H9 (cell line): ENCODE measurements around the gene CROCC2. TPM values are rescaled to one million over a fixed set of nuclear protein-coding genes. Genes with fewer than 3 reads are reported as not detected.
A peak's percentile ranks its signal among the peaks of the same experiment; 100 is the strongest.

Source experiments
- DNase-seq: peaks from one replicate; pipeline ENCODE4 v3.0.0-alpha.2; 2017
- H2AFZ ChIP-seq: one replicate; pipeline ENCODE4 v1.6.1; 2013; ENCODE audit warnings: mild to moderate bottlenecking, low read length, control low read depth, moderate library complexity
- H2AK5ac ChIP-seq: 2 replicates; pipeline ENCODE4 v1.6.1; 2013; ENCODE audit warnings: low read length, control low read depth, mixed read lengths; ENCODE audit not compliant: insufficient read length
- H2BK120ac ChIP-seq: one replicate; pipeline ENCODE4 v1.6.1; 2013; ENCODE audit warnings: low read depth, mild to moderate bottlenecking, low read length, control low read depth, inconsistent platforms; ENCODE audit not compliant: poor library complexity, severe bottlenecking
- H2BK12ac ChIP-seq: 2 replicates; pipeline ENCODE4 v1.6.1; 2013; ENCODE audit warnings: low read length, control low read depth, mixed read lengths, low read depth; ENCODE audit not compliant: insufficient read length
- H2BK15ac ChIP-seq: 2 replicates; pipeline ENCODE4 v1.6.1; 2013; ENCODE audit warnings: low read depth, low read length, control low read depth
- H2BK20ac ChIP-seq: one replicate; pipeline ENCODE4 v1.6.1; 2013; ENCODE audit warnings: low read depth, mild to moderate bottlenecking, low read length, control low read depth, inconsistent platforms; ENCODE audit not compliant: poor library complexity, severe bottlenecking
- H2BK5ac ChIP-seq: 2 replicates; pipeline ENCODE4 v1.6.1; 2013; ENCODE audit warnings: low read length, control low read depth, mixed read lengths; ENCODE audit not compliant: insufficient read length
- H3K14ac ChIP-seq: 2 replicates; pipeline ENCODE4 v1.6.1; 2013; ENCODE audit warnings: low read length, control low read depth; ENCODE audit not compliant: insufficient read depth
- H3K18ac ChIP-seq: 2 replicates; pipeline ENCODE4 v1.6.1; 2013; ENCODE audit warnings: low read depth, mild to moderate bottlenecking, mixed read lengths, low read length, control low read depth; ENCODE audit not compliant: insufficient read length
- H3K23ac ChIP-seq: 2 replicates; pipeline ENCODE4 v1.6.1; 2013; ENCODE audit warnings: low read length, control low read depth, mixed read lengths, low read depth; ENCODE audit not compliant: insufficient read length
- H3K23me2 ChIP-seq: 2 replicates; pipeline ENCODE4 v1.6.1; 2013; ENCODE audit warnings: low read depth, mild to moderate bottlenecking, mixed read lengths, low read length, control low read depth; ENCODE audit not compliant: insufficient read length, poor library complexity, severe bottlenecking
- H3K27ac ChIP-seq: 2 replicates; pipeline ENCODE4 v1.5.1; 2013; ENCODE audit warnings: low read length, control low read depth, mixed read lengths, low read depth; ENCODE audit not compliant: insufficient read length
- H3K27me3 ChIP-seq: 2 replicates; pipeline ENCODE4 v1.6.1; 2013; ENCODE audit warnings: low read length, control low read depth, inconsistent platforms; ENCODE audit not compliant: insufficient read depth
- H3K4ac ChIP-seq: 2 replicates; pipeline ENCODE4 v1.6.1; 2013; ENCODE audit warnings: low read depth, mild to moderate bottlenecking, control low read depth, inconsistent platforms, low read length, moderate library complexity
- H3K4me1 ChIP-seq: 2 replicates; pipeline ENCODE4 v1.6.1; 2013; ENCODE audit warnings: low read length, control low read depth, inconsistent platforms; ENCODE audit not compliant: insufficient read depth
- H3K4me2 ChIP-seq: 2 replicates; pipeline ENCODE4 v1.6.1; 2013; ENCODE audit warnings: low read length, control low read depth, mixed read lengths; ENCODE audit not compliant: insufficient read length, insufficient read depth
- H3K56ac ChIP-seq: 2 replicates; pipeline ENCODE4 v1.6.1; 2013; ENCODE audit warnings: low read depth, mild to moderate bottlenecking, mixed read lengths, low read length, control low read depth; ENCODE audit not compliant: insufficient read length
- H3K79me1 ChIP-seq: 2 replicates; pipeline ENCODE4 v1.6.1; 2013; ENCODE audit warnings: low read depth, mild to moderate bottlenecking, moderate library complexity, low read length, control low read depth, inconsistent platforms; ENCODE audit not compliant: insufficient read depth, poor library complexity, severe bottlenecking
- H3K79me2 ChIP-seq: 2 replicates; pipeline ENCODE4 v1.6.1; 2013; ENCODE audit warnings: low read length, control low read depth, inconsistent platforms; ENCODE audit not compliant: insufficient read depth
- H3K9ac ChIP-seq: 2 replicates; pipeline ENCODE4 v1.6.1; 2013; ENCODE audit warnings: low read length, control low read depth, mixed read lengths; ENCODE audit not compliant: insufficient read length; ENCODE audit errors: extremely low read depth
- H3K9me3 ChIP-seq: one replicate; pipeline ENCODE4 v1.6.1; 2013; ENCODE audit warnings: low read depth, low read length, inconsistent platforms; ENCODE audit not compliant: control insufficient read depth
- H3T11ph ChIP-seq: one replicate; pipeline ENCODE4 v1.6.1; 2013; ENCODE audit warnings: mild to moderate bottlenecking, low read length, control low read depth, inconsistent platforms
- H4K20me1 ChIP-seq: one replicate; pipeline ENCODE4 v1.6.1; 2013; ENCODE audit not compliant: control insufficient read depth, insufficient read length, insufficient read depth
- H4K5ac ChIP-seq: 2 replicates; pipeline ENCODE4 v1.6.1; 2013; ENCODE audit warnings: low read depth, mild to moderate bottlenecking, mixed read lengths, low read length, control low read depth; ENCODE audit not compliant: insufficient read length
- H4K8ac ChIP-seq: replicated peaks from 2 replicates; pipeline ENCODE4 v1.6.1; 2013; ENCODE audit warnings: low read length, control low read depth, mixed read lengths, low read depth; ENCODE audit not compliant: insufficient read length
- H4K91ac ChIP-seq: 2 replicates; pipeline ENCODE4 v1.6.1; 2013; ENCODE audit warnings: low read depth, mild to moderate bottlenecking, moderate library complexity, mixed read lengths, low read length, control low read depth; ENCODE audit not compliant: insufficient read length
- H3K27ac Mint-ChIP-seq, 3 experiments: 2 replicates in 2 of 3; 3 replicates in 1 of 3; pipeline ENCODE4 v1.8.0; 2020 to 2021; ENCODE audit warnings: mixed read lengths in 3 of 3, mild to moderate bottlenecking in 1 of 3, moderate library complexity in 1 of 3
- H3K27me3 Mint-ChIP-seq: 2 replicates; pipeline ENCODE4 v1.8.0; 2021; ENCODE audit warnings: low read depth, mild to moderate bottlenecking, moderate library complexity, mixed read lengths
- H3K36me3 Mint-ChIP-seq, 3 experiments: 2 replicates in 2 of 3; 3 replicates in 1 of 3; pipeline ENCODE4 v1.8.0; 2020 to 2021; ENCODE audit warnings: low read depth in 3 of 3, mixed read lengths in 3 of 3; ENCODE audit not compliant: insufficient read depth in 1 of 3
- H3K4me1 Mint-ChIP-seq, 2 experiments: 2 replicates each; pipeline ENCODE4 v1.8.0; 2020; ENCODE audit warnings: mixed read lengths in 2 of 2
- H3K4me3 Mint-ChIP-seq, 2 experiments: 2 replicates in 1 of 2; 3 replicates in 1 of 2; pipeline ENCODE4 v1.8.0; 2020 to 2021; ENCODE audit warnings: mild to moderate bottlenecking in 2 of 2, mixed read lengths in 2 of 2, moderate library complexity in 1 of 2
- H3K9me3 Mint-ChIP-seq, 2 experiments: 2 replicates in 1 of 2; 3 replicates in 1 of 2; pipeline ENCODE4 v1.8.0; 2020; ENCODE audit warnings: mild to moderate bottlenecking in 2 of 2, mixed read lengths in 2 of 2, moderate library complexity in 1 of 2
- CTCF ChIP-seq: fragments of 200-600 bp; sonication (generic); conservative IDR thresholded peaks from 3 replicates; pipeline ENCODE4 v1.8.0; 2021; ENCODE audit warnings: antibody characterized with exemption, mild to moderate bottlenecking
- WGBS: extraction: QIAGEN DNeasy Blood & Tissue Kit; methylation state at CpG from one replicate; pipeline ENCODE4 v1.1.7; 2013; ENCODE audit warnings: missing lambda C conversion rate, low lambda C conversion rate, mixed read lengths; ENCODE audit not compliant: insufficient read length; ENCODE audit errors: extremely low coverage; 5-methylcytosine and 5-hydroxymethylcytosine counted together
- total RNA-seq: library from RNA; stranded (reverse); gene quantifications from 2 replicates; pipeline ENCODE4 v1.2.1, GENCODE V29; 2021

The CROCC2 gene
- total RNA-seq, 1 experiment from 2014 or later = not detected

GRCh38 chr2:241030333-241030680 lies 124.2 kb downstream of the CROCC2 start:
- no peak overlapping the region for H3K4me3 Mint-ChIP-seq

More at GRCh38 chr2:241030333-241030680, 124.2 kb downstream of the CROCC2 start:
- Histone ChIP-seq H4K91ac (no peak overlapping the region), H3K79me1 (no peaks in the 10 kb centered on the region), H3K4ac (no peak overlapping the region), H3K23me2 (no peaks in the 10 kb centered on the region), H3K56ac (no peak overlapping the region), H3K9ac (no peak overlapping the region), H2BK20ac (no peak overlapping the region), H3K4me1 (no peaks in the 10 kb centered on the region), H3K79me2 (no peaks in the 10 kb centered on the region), H3K18ac (no peak overlapping the region), H4K20me1 (no peaks in the 10 kb centered on the region), H2BK12ac (no peak overlapping the region), H2BK15ac (no peak overlapping the region), H3K23ac (no peak overlapping the region), H2AFZ (no peak overlapping the region), H3K4me2 (no peak overlapping the region), H3K27me3 (no peaks in the 10 kb centered on the region), H3K14ac (no peak overlapping the region; the same call in 1 of the 2 replicates), H4K5ac (no peak overlapping the region), H3K27ac (no peak overlapping the region), H2BK120ac (no peak overlapping the region), H2BK5ac (no peak overlapping the region), H3K9me3 (no peaks in the 10 kb centered on the region), H3T11ph (no peak overlapping the region), H2AK5ac (no peak overlapping the region), H4K8ac (no peak overlapping the region)
- peak; percentile 20 for DNase-seq
- Mint-ChIP-seq H3K27ac (no peak overlapping the region), H3K4me1 (no peaks in the 10 kb centered on the region), H3K27me3 (peaks cover 20% of the 10 kb centered on the region), H3K9me3 (peaks cover 25 to 27% of the 10 kb centered on the region in 2 experiments), H3K36me3 (peaks cover 5 to 14% (median 11%) of the 10 kb centered on the region in 3 experiments)
- WGBS = no CpG with 5 or more reads among the region's 15 CpGs
- TF ChIP-seq CTCF = no peak
